ENCODE results near the gene ITIH6.

- TF ChIP-seq CTCF (IDR thresholded peaks at IDR 0.05) (no peak), POLR2A (IDR thresholded peaks at IDR 0.05) (no peak)
These were observed 26.7 kb upstream of the ITIH6 start for GRCh38 chrX:54824722-54825121.

Data from body of pancreas (tissue), 4 donors.